ENCODE results near the gene FSTL1.

Gene FSTL1, protein sequence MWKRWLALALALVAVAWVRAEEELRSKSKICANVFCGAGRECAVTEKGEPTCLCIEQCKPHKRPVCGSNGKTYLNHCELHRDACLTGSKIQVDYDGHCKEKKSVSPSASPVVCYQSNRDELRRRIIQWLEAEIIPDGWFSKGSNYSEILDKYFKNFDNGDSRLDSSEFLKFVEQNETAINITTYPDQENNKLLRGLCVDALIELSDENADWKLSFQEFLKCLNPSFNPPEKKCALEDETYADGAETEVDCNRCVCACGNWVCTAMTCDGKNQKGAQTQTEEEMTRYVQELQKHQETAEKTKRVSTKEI

GRCh38 chr3:120450600-120451271 lies at the start of gene FSTL1:
Gene FSTL1, minus strand, starts transcription at chr3:120450992. Its CDS starts 246 bp downstream, at chr3:120450746.
- DNase-seq (ENCODE audit: low read depth): no peak

DNA sequence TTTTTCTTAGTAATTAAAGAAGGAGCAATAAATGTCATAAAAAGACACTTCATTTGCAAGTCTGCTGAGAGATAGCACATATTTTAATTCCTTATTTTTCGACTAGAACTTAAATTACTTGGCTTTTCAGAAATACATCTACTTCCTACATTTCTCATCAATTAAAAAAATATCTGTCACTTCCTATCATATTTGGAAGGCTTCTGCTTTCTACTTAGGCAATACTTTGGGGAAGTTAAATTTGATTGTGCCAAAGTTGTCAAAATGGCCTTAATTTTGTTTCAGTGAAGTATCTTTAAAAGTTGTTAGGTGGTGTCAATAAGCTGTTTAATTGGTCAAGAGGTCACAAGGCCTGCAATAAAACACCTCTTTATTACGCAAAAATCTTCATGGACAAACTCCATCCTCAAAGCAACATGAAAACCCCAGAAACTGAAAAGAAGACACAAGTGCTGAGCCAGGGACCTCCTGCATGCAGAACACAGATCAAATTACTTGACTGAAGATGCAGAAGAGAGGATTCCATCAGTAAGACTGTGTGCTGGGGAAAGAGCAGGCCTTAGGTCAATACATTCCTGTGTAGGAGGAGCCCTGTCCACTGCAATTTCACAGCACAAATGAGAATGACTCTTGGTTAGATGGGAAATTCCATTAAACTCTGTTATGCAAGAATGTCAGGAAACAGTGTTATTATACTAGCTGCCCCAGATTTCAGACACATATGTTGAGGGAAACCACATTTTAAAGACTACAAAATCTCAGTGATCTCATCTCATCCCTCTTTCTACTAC lies 48.0 kb upstream of the FSTL1 start:
- peak; percentile 94 for DNase-seq (ENCODE audit: low read depth)

DNA sequence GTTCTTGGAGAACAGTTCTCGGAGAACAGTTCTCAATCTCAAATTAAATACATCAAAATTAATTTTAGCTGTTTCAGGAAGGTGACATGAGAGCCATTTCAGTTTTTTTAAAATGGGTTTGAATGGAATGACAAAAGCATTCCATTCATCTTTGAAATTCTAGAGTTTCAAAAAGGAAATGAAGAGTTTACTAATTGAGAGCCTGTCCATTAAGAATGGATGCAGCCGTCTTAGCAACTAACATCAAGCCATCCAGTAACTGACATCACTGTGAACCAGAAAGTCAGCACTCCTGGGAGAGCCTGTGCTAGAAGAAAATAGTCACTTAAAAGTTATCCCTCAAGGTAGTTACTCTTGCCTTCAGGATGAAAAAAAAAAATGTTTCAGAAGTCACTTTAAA lies 47.0 kb upstream of the FSTL1 start:
- no peak for DNase-seq (ENCODE audit: low read depth)

DNA sequence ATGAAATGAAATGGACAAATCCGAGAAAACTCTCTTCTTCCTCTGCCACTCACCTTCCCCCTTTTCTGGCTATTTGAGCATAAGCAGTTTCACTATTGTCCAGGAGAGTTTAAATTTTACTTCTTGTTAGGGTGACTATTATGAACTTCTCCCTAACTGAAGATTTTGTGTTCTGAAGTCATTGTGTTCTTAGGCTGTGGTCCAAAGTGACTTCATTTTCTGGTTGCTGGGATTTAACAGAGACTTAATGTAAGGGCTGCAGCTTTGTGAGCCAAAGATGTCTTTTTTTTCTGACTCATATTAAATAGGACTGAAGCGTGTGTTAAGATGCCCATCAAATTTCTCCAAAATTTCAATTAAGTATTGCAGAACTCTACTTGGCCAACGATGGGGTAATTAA lies 46.5 kb upstream of the FSTL1 start:
- peak; percentile 84 for DNase-seq (ENCODE audit: low read depth)

- peak; percentile 67 for DNase-seq (ENCODE audit: low read depth)
These were observed 45.6 kb upstream of the FSTL1 start for GRCh38 chr3:120496278-120497002.

GRCh38 chr3:120495809-120496208 lies 45.0 kb upstream of the FSTL1 start:
- no peak for DNase-seq (ENCODE audit: low read depth)

GRCh38 chr3:120492103-120492502 lies 41.3 kb upstream of the FSTL1 start:
- DNase-seq (ENCODE audit: low read depth): no peak

- DNase-seq (ENCODE audit: low read depth): no peak
These were observed 38.6 kb upstream of the FSTL1 start for GRCh38 chr3:120489421-120489820.

- no peak for DNase-seq (ENCODE audit: low read depth)
These were observed 37.5 kb upstream of the FSTL1 start for GRCh38 chr3:120488296-120488695.

DNA sequence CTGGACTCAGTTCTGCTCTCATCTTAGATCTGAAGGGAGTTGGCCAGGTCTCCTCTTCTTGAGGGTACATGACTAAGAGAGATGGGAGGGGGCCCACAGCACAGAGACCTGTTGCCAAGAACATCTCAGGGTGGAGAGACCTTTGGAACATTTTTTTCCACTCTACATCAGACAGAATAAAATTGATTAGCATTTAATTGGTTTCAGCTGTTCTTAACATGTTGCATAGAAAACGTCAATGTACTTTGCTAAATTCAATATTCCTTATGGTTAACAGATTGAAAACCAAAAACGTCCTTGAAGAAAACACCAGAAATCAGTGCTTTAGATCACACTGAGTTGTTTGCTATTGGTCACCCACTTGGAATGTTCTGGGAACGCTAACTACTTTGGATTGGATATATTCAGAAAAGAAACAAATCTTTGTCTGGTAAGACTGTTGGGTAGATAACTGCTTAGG lies 36.4 kb upstream of the FSTL1 start:
- DNase-seq (ENCODE audit: low read depth): peak; percentile 65

- no peak for DNase-seq (ENCODE audit: low read depth)
These were observed 30.3 kb upstream of the FSTL1 start for GRCh38 chr3:120481081-120481480.

DNA sequence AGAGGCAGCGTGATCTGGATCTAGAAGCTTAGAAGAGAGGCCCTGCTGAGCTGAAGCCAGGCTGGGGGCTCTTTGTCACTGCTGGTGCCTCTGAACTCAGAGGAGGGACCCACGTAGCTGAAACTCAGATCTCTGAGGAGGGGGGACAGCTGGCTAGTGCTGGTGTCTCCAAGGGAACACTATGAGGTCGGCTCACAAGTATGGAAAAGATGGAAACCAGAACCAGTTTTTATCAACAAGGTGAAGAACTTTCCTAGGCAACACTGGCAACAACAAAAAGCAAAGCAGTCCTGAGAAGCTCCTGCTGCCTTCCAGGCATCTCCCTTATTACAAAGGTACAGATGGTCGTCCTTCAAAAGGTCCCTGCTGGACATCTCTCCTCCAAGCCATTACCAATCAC lies 27.0 kb upstream of the FSTL1 start:
- DNase-seq (ENCODE audit: low read depth): no peak

GRCh38 chr3:120475722-120476377 lies 25.1 kb upstream of the FSTL1 start:
- DNase-seq (ENCODE audit: low read depth): no peak

DNA sequence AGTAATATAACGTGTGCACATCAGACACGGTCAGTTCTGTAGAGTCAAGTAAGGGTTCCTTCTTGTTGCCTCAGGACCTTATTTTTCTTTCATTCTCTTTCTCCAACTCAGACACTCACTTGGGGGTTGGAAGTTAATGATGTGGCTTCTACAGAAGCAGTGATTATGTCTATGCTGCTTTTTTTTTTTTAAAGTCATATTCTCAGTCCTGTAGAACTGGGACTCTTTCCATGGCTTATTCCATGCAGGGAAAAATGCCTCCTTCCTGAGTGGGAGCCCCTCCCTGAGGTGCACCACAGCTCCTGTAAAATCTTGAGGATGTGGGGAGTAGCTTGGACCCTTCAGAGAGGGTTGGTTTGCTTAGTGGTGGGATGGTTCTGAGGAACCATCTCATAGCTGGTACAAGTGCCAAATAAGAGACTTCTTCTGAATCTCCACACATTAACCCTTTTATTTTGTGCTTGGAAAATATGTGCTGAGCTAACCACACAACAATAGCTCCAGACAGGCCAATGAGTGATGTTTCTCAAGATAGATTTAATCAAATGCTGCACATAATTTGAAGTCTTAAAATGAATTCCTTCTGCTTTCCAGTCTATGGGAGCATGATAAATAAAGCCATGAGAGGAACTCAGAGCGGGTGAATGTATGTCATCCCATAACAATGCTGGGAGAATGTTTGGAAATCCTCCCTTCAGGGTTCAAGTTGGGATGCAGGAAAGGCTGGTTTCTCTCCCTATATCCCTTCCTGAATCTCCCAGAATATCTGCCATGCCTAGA lies 23.3 kb upstream of the FSTL1 start:
- no peak for DNase-seq (ENCODE audit: low read depth)

- no peak for DNase-seq (ENCODE audit: low read depth)
These were observed 22.6 kb upstream of the FSTL1 start for GRCh38 chr3:120473389-120473788.

GRCh38 chr3:120472121-120472844 lies 21.5 kb upstream of the FSTL1 start:
- no peak for DNase-seq (ENCODE audit: low read depth)

DNA sequence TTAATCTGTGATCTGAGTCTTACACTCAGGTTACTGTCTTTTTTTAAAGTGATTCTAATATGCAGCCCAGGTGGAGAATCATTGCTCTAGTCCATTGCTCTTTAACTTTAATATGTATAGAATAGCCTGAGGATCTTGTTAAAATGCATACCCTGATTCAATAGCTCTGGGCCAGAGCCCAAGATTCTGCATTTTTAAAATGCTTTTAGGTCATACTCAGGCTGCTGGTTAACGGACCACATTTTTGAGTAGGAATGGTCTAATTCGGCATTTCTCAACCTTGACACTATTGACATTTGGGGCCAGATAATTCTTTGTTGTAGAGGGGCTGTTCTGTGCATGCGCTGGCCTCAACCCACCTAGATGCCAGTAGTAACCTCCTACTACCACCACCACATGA lies 20.9 kb upstream of the FSTL1 start:
- no peak for DNase-seq (ENCODE audit: low read depth)

DNA sequence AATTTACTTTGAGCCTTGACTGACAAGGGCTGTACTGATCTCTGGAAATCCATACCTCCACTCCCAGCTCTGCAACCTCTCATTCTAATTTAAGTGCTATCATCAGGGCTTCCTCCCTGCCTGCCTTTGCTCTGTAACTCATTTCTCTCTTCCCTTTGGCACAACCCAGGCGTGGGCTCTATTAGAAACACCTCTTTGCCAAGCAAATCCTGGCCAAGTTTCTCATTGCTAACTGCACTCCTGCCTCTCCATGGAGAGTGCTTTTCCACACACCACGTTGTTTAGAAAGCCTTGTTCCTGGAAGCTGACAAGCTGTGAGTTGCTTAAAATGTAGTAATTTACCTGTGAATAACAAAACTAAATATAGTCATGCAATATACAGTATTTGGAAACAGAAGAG lies 20.1 kb upstream of the FSTL1 start:
- no peak for DNase-seq (ENCODE audit: low read depth)

DNA sequence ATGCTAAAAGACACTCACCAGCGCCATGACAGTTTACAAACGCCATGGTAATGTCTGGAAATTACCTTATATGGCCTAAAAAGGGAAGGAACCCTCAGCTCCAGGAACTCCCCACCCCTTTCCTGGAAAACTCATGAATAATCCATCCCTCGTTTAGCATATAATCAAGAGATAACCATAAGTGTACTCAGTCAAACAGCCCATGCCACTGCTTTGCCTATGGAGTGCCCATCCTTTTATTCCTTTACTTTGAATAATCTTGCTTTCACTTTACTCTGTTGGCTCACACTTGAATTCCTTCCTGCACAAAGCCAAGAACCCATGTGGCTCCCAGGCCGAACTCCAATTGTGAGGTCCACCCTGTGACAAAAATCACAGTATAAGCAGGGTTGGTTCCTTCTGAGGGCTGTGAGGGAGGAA lies 19.1 kb upstream of the FSTL1 start:
- DNase-seq (ENCODE audit: low read depth): no peak

DNA sequence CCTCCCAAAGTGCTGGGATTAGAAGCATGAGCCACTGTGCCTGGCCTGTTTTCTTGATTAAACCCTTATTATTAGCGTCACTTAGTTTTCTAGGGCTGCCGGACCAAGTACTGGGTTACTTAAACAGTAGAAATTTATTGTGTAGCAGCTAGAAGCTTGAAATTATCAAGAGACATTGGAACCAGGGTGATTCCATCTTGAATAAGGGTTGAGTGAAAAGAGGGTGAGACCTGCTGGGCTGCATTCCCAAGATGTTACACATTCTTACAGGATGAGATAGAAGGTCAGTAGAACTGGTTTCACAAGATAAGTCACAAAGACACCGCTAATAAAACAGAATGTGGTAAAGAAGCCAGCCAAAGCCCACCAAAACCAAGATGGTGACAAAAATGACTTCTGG lies 18.6 kb upstream of the FSTL1 start:
- DNase-seq (ENCODE audit: low read depth): no peak

All from GM04504 (cell line).